Osteoblast (primary cell): Measurements from ENCODE around the gene SHANK1. TPM values are rescaled to one million over a fixed set of nuclear protein-coding genes. Genes with fewer than 3 reads are reported as not detected.

Experiments
- DNase-seq: peaks from one replicate; pipeline ENCODE4 v3.0.0; 2011; ENCODE audit warnings: low spot score, mixed read lengths; ENCODE audit not compliant: insufficient read length; ENCODE audit errors: missing footprints
- H2AFZ ChIP-seq: 2 replicates; pipeline ENCODE4 v1.6.0; 2011; ENCODE audit warnings: mild to moderate bottlenecking, low read length
- H3K27ac ChIP-seq: 2 replicates; pipeline ENCODE4 v1.5.1; 2011; ENCODE audit warnings: mild to moderate bottlenecking, low read depth, low read length, moderate library complexity
- H3K27me3 ChIP-seq: 2 replicates; pipeline ENCODE4 v1.6.0; 2012; ENCODE audit warnings: mild to moderate bottlenecking, control low read depth, inconsistent platforms, low read length, moderate library complexity; ENCODE audit not compliant: insufficient read depth
- H3K36me3 ChIP-seq: 2 replicates; pipeline ENCODE4 v1.5.1; 2011; ENCODE audit warnings: mild to moderate bottlenecking, low read length, control low read depth, moderate library complexity; ENCODE audit not compliant: insufficient read depth
- H3K4me1 ChIP-seq: 2 replicates; pipeline ENCODE4 v1.5.1; 2011; ENCODE audit warnings: mild to moderate bottlenecking, low read length, control low read depth, moderate library complexity; ENCODE audit not compliant: insufficient read depth
- H3K4me2 ChIP-seq: 2 replicates; pipeline ENCODE4 v1.6.0; 2011; ENCODE audit warnings: mild to moderate bottlenecking, low read length; ENCODE audit not compliant: insufficient read depth
- H3K4me3 ChIP-seq: fragments of 200-600 bp; sonication (generic); 3 replicates; pipeline ENCODE4 v1.5.1; 2012; ENCODE audit warnings: mild to moderate bottlenecking, low read length, inconsistent platforms; ENCODE audit not compliant: insufficient read depth
- H3K79me2 ChIP-seq: 2 replicates; pipeline ENCODE4 v1.6.0; 2012; ENCODE audit warnings: mild to moderate bottlenecking, low read length, control low read depth, inconsistent platforms; ENCODE audit not compliant: insufficient read depth
- H3K9me3 ChIP-seq: 2 replicates; pipeline ENCODE4 v1.5.1; 2011; ENCODE audit warnings: low read depth, low read length, control low read depth
- H4K20me1 ChIP-seq: 2 replicates; pipeline ENCODE4 v1.6.0; 2012; ENCODE audit warnings: mild to moderate bottlenecking, low read length, control low read depth; ENCODE audit not compliant: insufficient read depth
- total RNA-seq: library from RNA; depleted of rRNA; stranded (reverse); fragments of >200 nt; gene quantifications from 2 replicates; pipeline ENCODE4 v1.2.3, GENCODE V29; 2012
- TF ChIP-seq, protein P1 (sequence below): IDR thresholded peaks from 2 replicates; pipeline ENCODE4 v1.5.1; 2011; ENCODE audit warnings: mild to moderate bottlenecking, low read depth, low read length, moderate library complexity; ENCODE audit errors: extremely low read depth

SHANK1 gene
- total RNA-seq, 1 donor: 1.1 TPM

- H2AFZ ChIP-seq: no peak overlapping the region
- H3K9me3 ChIP-seq: no peaks in the 10 kb centered on the region
Observed at GRCh38 chr19:50743537-50743936, 23.9 kb upstream of the SHANK1 start.

DNA sequence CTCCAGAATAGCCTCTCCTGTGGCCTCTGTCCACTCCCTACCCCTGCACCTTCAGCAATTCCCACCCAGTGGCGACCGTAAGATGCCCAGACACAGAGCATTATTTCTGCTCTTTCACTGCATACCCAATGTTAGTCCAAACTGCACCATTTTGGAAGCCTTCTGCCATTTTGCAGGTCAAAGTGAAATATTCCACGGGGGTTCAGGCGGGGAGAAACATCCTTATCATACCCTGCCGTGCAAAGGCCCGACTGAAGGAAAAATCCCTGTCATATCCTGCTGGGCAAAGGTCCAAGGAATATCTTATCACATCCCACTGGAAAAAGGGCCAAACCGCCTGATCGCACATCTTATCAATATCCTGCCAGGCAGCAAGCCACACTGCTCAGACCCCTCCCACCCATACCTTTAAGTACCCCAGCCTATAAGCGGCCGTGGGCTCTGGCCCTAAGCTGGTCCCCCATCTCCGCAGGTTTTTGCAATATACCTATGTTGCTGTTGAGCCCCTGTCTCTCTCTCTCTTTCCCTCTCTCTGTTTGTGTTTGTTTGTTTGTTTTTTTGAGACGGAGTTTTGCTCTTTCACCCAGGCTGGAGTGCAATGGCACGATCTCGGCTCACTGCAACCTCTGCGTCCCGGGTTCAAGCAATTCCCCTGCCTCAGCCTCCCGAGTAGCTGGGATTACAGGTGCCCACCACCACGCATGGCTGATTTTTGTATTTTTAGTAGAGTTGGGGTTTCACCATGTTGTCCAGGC is 21.8 kb upstream of the SHANK1 start:
- TF ChIP-seq, protein P1, sequence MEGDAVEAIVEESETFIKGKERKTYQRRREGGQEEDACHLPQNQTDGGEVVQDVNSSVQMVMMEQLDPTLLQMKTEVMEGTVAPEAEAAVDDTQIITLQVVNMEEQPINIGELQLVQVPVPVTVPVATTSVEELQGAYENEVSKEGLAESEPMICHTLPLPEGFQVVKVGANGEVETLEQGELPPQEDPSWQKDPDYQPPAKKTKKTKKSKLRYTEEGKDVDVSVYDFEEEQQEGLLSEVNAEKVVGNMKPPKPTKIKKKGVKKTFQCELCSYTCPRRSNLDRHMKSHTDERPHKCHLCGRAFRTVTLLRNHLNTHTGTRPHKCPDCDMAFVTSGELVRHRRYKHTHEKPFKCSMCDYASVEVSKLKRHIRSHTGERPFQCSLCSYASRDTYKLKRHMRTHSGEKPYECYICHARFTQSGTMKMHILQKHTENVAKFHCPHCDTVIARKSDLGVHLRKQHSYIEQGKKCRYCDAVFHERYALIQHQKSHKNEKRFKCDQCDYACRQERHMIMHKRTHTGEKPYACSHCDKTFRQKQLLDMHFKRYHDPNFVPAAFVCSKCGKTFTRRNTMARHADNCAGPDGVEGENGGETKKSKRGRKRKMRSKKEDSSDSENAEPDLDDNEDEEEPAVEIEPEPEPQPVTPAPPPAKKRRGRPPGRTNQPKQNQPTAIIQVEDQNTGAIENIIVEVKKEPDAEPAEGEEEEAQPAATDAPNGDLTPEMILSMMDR: no peak
- DNase-seq: no peak
- no peak overlapping the region for H3K4me3 ChIP-seq
- H3K36me3 ChIP-seq: no peaks in the 10 kb centered on the region
- H3K9me3 ChIP-seq: no peaks in the 10 kb centered on the region
- peaks cover 15% of the 10 kb centered on the region for H3K27me3 ChIP-seq
- H3K4me2 ChIP-seq: no peak overlapping the region
- H4K20me1 ChIP-seq: no peaks in the 10 kb centered on the region
- no peak overlapping the region for H2AFZ ChIP-seq
- no peak overlapping the region for H3K27ac ChIP-seq
- no peaks in the 10 kb centered on the region for H3K4me1 ChIP-seq
- no peaks in the 10 kb centered on the region for H3K79me2 ChIP-seq

More at GRCh38 chr19:50743537-50743936, 23.9 kb upstream of the SHANK1 start:
- Histone ChIP-seq H3K27ac (no peak overlapping the region), H3K4me1 (no peaks in the 10 kb centered on the region), H3K4me2 (no peak overlapping the region), H3K4me3 (no peak overlapping the region), H3K27me3 (peaks cover 7% of the 10 kb centered on the region), H3K36me3 (no peaks in the 10 kb centered on the region), H4K20me1 (no peaks in the 10 kb centered on the region), H3K79me2 (no peaks in the 10 kb centered on the region)
- DNase-seq: no peak
- TF ChIP-seq, protein P1: no peak

- Histone ChIP-seq H3K4me2 (no peak overlapping the region), H3K27ac (no peak overlapping the region), H3K27me3 (peaks cover 22% of the 10 kb centered on the region), H3K9me3 (no peaks in the 10 kb centered on the region), H2AFZ (no peak overlapping the region), H3K4me1 (no peaks in the 10 kb centered on the region), H3K4me3 (no peak overlapping the region), H4K20me1 (no peaks in the 10 kb centered on the region), H3K79me2 (no peaks in the 10 kb centered on the region), H3K36me3 (no peaks in the 10 kb centered on the region)
- TF ChIP-seq, protein P1: no peak
- no peak for DNase-seq
Observed at GRCh38 chr19:50739914-50740426, 20.4 kb upstream of the SHANK1 start.

GRCh38 chr19:50739132-50739913 is 19.7 kb upstream of the SHANK1 start:
- Histone ChIP-seq H3K4me2 (no peak overlapping the region), H3K27ac (no peak overlapping the region), H3K36me3 (no peaks in the 10 kb centered on the region), H3K4me1 (no peaks in the 10 kb centered on the region), H3K4me3 (no peak overlapping the region), H4K20me1 (no peaks in the 10 kb centered on the region), H3K9me3 (no peaks in the 10 kb centered on the region), H3K27me3 (peaks cover 22% of the 10 kb centered on the region), H3K79me2 (no peaks in the 10 kb centered on the region), H2AFZ (no peak overlapping the region)
- peak; percentile 73 for DNase-seq
- TF ChIP-seq, protein P1: no peak
